WTC11 (cell line): ENCODE results near the gene PRR30. TPM values are rescaled to one million over a fixed set of nuclear protein-coding genes. Genes with fewer than 3 reads are reported as not detected.
A peak's percentile ranks its signal among the peaks of the same experiment; 100 is the strongest.

Experiments
- ATF1 ChIP-seq: sonication (generic); formaldehyde crosslinking; IDR thresholded peaks from 2 replicates; pipeline ENCODE4 v1.8.1; 2023; ENCODE audit warnings: mild to moderate bottlenecking, moderate library complexity, missing genetic modification reagents
- E2F1 ChIP-seq: sonication (generic); formaldehyde crosslinking; IDR thresholded peaks from 2 replicates; pipeline ENCODE4 v1.8.0; 2022; ENCODE audit warnings: mild to moderate bottlenecking, missing genetic modification reagents
- ELF4 ChIP-seq: sonication (generic); formaldehyde crosslinking; IDR thresholded peaks from 2 replicates; pipeline ENCODE4 v1.8.1; 2022; ENCODE audit warnings: low read depth, mild to moderate bottlenecking, moderate library complexity, missing genetic modification reagents
- ESRRA ChIP-seq: sonication (generic); formaldehyde crosslinking; IDR thresholded peaks from 2 replicates; pipeline ENCODE4 v1.8.1; 2022; ENCODE audit warnings: mild to moderate bottlenecking, missing genetic modification reagents, borderline replicate concordance
- FOXJ3 ChIP-seq: sonication (generic); formaldehyde crosslinking; IDR thresholded peaks from 2 replicates; pipeline ENCODE4 v1.9.0; 2021; ENCODE audit warnings: missing genetic modification reagents, mild to moderate bottlenecking, borderline replicate concordance
- IRF1 ChIP-seq: sonication (generic); formaldehyde crosslinking; IDR thresholded peaks from 2 replicates; pipeline ENCODE4 v1.8.0; 2023; ENCODE audit warnings: missing genetic modification reagents
- IRF2 ChIP-seq: sonication (generic); formaldehyde crosslinking; IDR thresholded peaks from 2 replicates; pipeline ENCODE4 v1.8.0; 2022; ENCODE audit warnings: low read depth, missing genetic modification reagents, borderline replicate concordance
- MXD4 ChIP-seq: fragments of 250-450 bp; sonication (Bioruptor Pico); IDR thresholded peaks from 2 replicates; pipeline ENCODE4 v1.8.0; 2021; ENCODE audit warnings: mild to moderate bottlenecking, moderate library complexity, borderline replicate concordance
- MYBL2 ChIP-seq: sonication (generic); formaldehyde crosslinking; IDR thresholded peaks from 2 replicates; pipeline ENCODE4 v1.8.1; 2023; ENCODE audit warnings: mild to moderate bottlenecking, moderate library complexity, missing genetic modification reagents
- NFE2L1 ChIP-seq: sonication (generic); formaldehyde crosslinking; IDR thresholded peaks from 2 replicates; pipeline ENCODE4 v1.8.1; 2023; ENCODE audit warnings: missing genetic modification reagents
- OVOL2 ChIP-seq: fragments of 250-450 bp; sonication (Bioruptor Pico); IDR thresholded peaks from 2 replicates; pipeline ENCODE4 v1.9.0; 2021; ENCODE audit warnings: mild to moderate bottlenecking, borderline replicate concordance
- RELA ChIP-seq: sonication (generic); formaldehyde crosslinking; IDR thresholded peaks from 2 replicates; pipeline ENCODE4 v1.8.1; 2022; ENCODE audit warnings: missing genetic modification reagents, mild to moderate bottlenecking, borderline replicate concordance
- SMAD4 ChIP-seq: sonication (generic); formaldehyde crosslinking; IDR thresholded peaks from 2 replicates; pipeline ENCODE4 v1.8.0; 2022; ENCODE audit warnings: mild to moderate bottlenecking, missing genetic modification reagents
- SOX15 ChIP-seq: fragments of 250-450 bp; sonication (Bioruptor Pico); IDR thresholded peaks from 2 replicates; pipeline ENCODE4 v1.9.0; 2021; ENCODE audit warnings: mild to moderate bottlenecking
- TEAD1 ChIP-seq: sonication (generic); formaldehyde crosslinking; IDR thresholded peaks from 2 replicates; pipeline ENCODE4 v1.8.0; 2022; ENCODE audit warnings: mild to moderate bottlenecking, missing genetic modification reagents
- TEAD4 ChIP-seq: sonication (generic); formaldehyde crosslinking; IDR thresholded peaks from 2 replicates; pipeline ENCODE4 v1.8.0; 2022; ENCODE audit warnings: mild to moderate bottlenecking, missing genetic modification reagents
- USF1 ChIP-seq: sonication (generic); formaldehyde crosslinking; IDR thresholded peaks from 2 replicates; pipeline ENCODE4 v1.8.0; 2022; ENCODE audit warnings: mild to moderate bottlenecking, missing genetic modification reagents
- USF2 ChIP-seq: sonication (generic); formaldehyde crosslinking; IDR thresholded peaks from 2 replicates; pipeline ENCODE4 v1.8.1; 2023; ENCODE audit warnings: mild to moderate bottlenecking, missing genetic modification reagents, moderate library complexity
- ZNF121 ChIP-seq: sonication (generic); formaldehyde crosslinking; IDR thresholded peaks from 2 replicates; pipeline ENCODE4 v1.8.0; 2023; ENCODE audit warnings: missing genetic modification reagents
- ZNF219 ChIP-seq: sonication (generic); formaldehyde crosslinking; IDR thresholded peaks from 2 replicates; pipeline ENCODE4 v1.8.0; 2023; ENCODE audit warnings: missing genetic modification reagents, mild to moderate bottlenecking, borderline replicate concordance
- ZNF281 ChIP-seq: sonication (generic); formaldehyde crosslinking; IDR thresholded peaks from 2 replicates; pipeline ENCODE4 v1.8.0; 2023; ENCODE audit warnings: mild to moderate bottlenecking, missing genetic modification reagents
- ZNF416 ChIP-seq: fragments of 250-450 bp; sonication (Bioruptor Pico); IDR thresholded peaks from 2 replicates; pipeline ENCODE4 v1.9.0; 2021; ENCODE audit warnings: mild to moderate bottlenecking, inconsistent platforms
- ZNF512 ChIP-seq: sonication (generic); formaldehyde crosslinking; IDR thresholded peaks from 2 replicates; pipeline ENCODE4 v1.8.1; 2022; ENCODE audit warnings: missing genetic modification reagents, borderline replicate concordance
- ZNF671 ChIP-seq: fragments of 250-450 bp; sonication (Bioruptor Pico); IDR thresholded peaks from 2 replicates; pipeline ENCODE4 v1.8.0; 2021; ENCODE audit warnings: mild to moderate bottlenecking
- total RNA-seq: library from RNA; stranded (reverse); gene quantifications from 3 replicates; pipeline ENCODE4 v1.2.3, GENCODE V29; 2021

The PRR30 gene
- total RNA-seq, 1 experiment from 2014 or later, result not detected

GRCh38 chr2:27118525-27119329 lies 20.5 kb downstream of the PRR30 start, which contains the start of gene CGREF1 (continued):
- TF ChIP-seq OVOL2 (CRISPR knock-in tag), result no peak
- no peak for TF ChIP-seq MXD4 (CRISPR knock-in tag)
- TF ChIP-seq ZNF512 (CRISPR knock-in tag), result no peak
- TF ChIP-seq FOXJ3 (CRISPR knock-in tag), result no peak
- no peak for TF ChIP-seq ELF4 (CRISPR knock-in tag)
- TF ChIP-seq NFE2L1 (CRISPR knock-in tag), result no peak; the same call in 1 of the 2 replicates
- TF ChIP-seq ESRRA (CRISPR knock-in tag), result peak; percentile 71; the same call in 1 of the 2 replicates
- no peak for TF ChIP-seq IRF1
- no peak for TF ChIP-seq ATF1 (CRISPR knock-in tag)
- TF ChIP-seq USF2 (CRISPR knock-in tag), result peak; percentile 32; the same call in 1 of the 2 replicates
- TF ChIP-seq TEAD1 (CRISPR knock-in tag), result no peak
- TF ChIP-seq SMAD4 (CRISPR knock-in tag), result no peak
- no peak for TF ChIP-seq ZNF121 (CRISPR knock-in tag)
- TF ChIP-seq ZNF281, result no peak
- TF ChIP-seq RELA (CRISPR knock-in tag), result peak; percentile 67; the same call in 1 of the 2 replicates
- no peak for TF ChIP-seq MYBL2 (CRISPR knock-in tag)
- no peak for TF ChIP-seq IRF2 (CRISPR knock-in tag)
- no peak for TF ChIP-seq ZNF671 (CRISPR knock-in tag)
- TF ChIP-seq SOX15 (CRISPR knock-in tag), result no peak
- TF ChIP-seq ZNF219 (CRISPR knock-in tag), result no peak
- no peak for TF ChIP-seq E2F1 (CRISPR knock-in tag)
- TF ChIP-seq USF1 (CRISPR knock-in tag), result no peak
- TF ChIP-seq ZNF416 (CRISPR knock-in tag), result no peak
- no peak for TF ChIP-seq TEAD4 (CRISPR knock-in tag)
